Measurements from ENCODE around the gene GMNN.

GMNN gene

GRCh38 chr6:24766680-24767462 lies 7.9 kb upstream of the GMNN start:
- peak overlapping the region; percentile 35; the same call in 1 of the 2 replicates for H3K27ac ChIP-seq
- peak; percentile 80 for TF ChIP-seq CTCF (conservative IDR thresholded peaks at IDR 0.05)

GRCh38 chr6:24768361-24768760 lies 6.4 kb upstream of the GMNN start:
- no peak overlapping the region for H3K27ac ChIP-seq
- no peak for TF ChIP-seq CTCF (conservative IDR thresholded peaks at IDR 0.05)

- peak overlapping the region; percentile 85 for H3K27ac ChIP-seq
Observed at GRCh38 chr6:24775520-24776058, 852 bp downstream of the GMNN start.

GRCh38 chr6:24777227-24777626 lies 2.5 kb downstream of the GMNN start:
- peak overlapping the region; percentile 85; the same call in 1 of the 2 replicates for H3K27ac ChIP-seq
- TF ChIP-seq CTCF (conservative IDR thresholded peaks at IDR 0.05): no peak

More at GRCh38 chr6:24775520-24776058, 852 bp downstream of the GMNN start:
- no peak for TF ChIP-seq CTCF (conservative IDR thresholded peaks at IDR 0.05)

- no peak for TF ChIP-seq CTCF (conservative IDR thresholded peaks at IDR 0.05)
- peak overlapping the region; percentile 79; the same call in 1 of the 2 replicates for H3K27ac ChIP-seq
Observed at GRCh38 chr6:24778121-24778520, 3.4 kb downstream of the GMNN start.

- no peak for TF ChIP-seq CTCF (conservative IDR thresholded peaks at IDR 0.05)
- H3K27ac ChIP-seq: peak overlapping the region; percentile 79
Observed at GRCh38 chr6:24778878-24779277, 4.1 kb downstream of the GMNN start.

- TF ChIP-seq CTCF (conservative IDR thresholded peaks at IDR 0.05): peak; percentile 42
- peak overlapping the region; percentile 79 for H3K27ac ChIP-seq
Observed at GRCh38 chr6:24779416-24780016, 4.8 kb downstream of the GMNN start.

Data from VCaP (cell line).